Activated naive CD4-positive, alpha-beta T cell treated with anti-CD3 and anti-CD28 coated beads for 36 hours (primary cell): ENCODE results near the gene ZNF264. TPM values are rescaled to one million over a fixed set of nuclear protein-coding genes. Genes with fewer than 3 reads are reported as not detected.

Source experiments
- CTCF ChIA-PET: fragments of 350-600 bp; sonication (Branson Sonifier 250); formaldehyde crosslinking; loops from one replicate; lab custom pipeline; 2021; ENCODE audit warnings: antibody characterized with exemption; lab: Charles Lee
- DNase-seq: peaks from one replicate; pipeline ENCODE4 v3.0.0-alpha.2; 2020
- H3K27ac Mint-ChIP-seq: one replicate; pipeline ENCODE4 v1.8.0; 2021; ENCODE audit warnings: mild to moderate bottlenecking, mixed read lengths
- H3K27me3 Mint-ChIP-seq: one replicate; pipeline ENCODE4 v1.8.0; 2021; ENCODE audit warnings: low read depth, mixed read lengths
- H3K36me3 Mint-ChIP-seq: one replicate; pipeline ENCODE4 v1.8.0; 2021; ENCODE audit warnings: low read depth, mixed read lengths
- H3K4me1 Mint-ChIP-seq: one replicate; pipeline ENCODE4 v1.8.0; 2021; ENCODE audit warnings: low read depth, mixed read lengths
- H3K4me3 Mint-ChIP-seq: one replicate; pipeline ENCODE4 v1.8.0; 2021; ENCODE audit warnings: mild to moderate bottlenecking, moderate library complexity, mixed read lengths
- H3K9me3 Mint-ChIP-seq: one replicate; pipeline ENCODE4 v1.8.0; 2021; ENCODE audit warnings: mixed read lengths
- intact Hi-C: fragments of 100-400 bp; cut with micrococcal nuclease; formaldehyde crosslinking; loops from one replicate; pipeline ENCODE4 v1.15.1; 2023
- total RNA-seq, 2 experiments: library from RNA; stranded (reverse); gene quantifications; one replicate each; pipeline ENCODE4 v1.2.3, GENCODE V29; 2021

The ZNF264 gene
- total RNA-seq, 2 experiments from 2014 or later: 18.4 to 18.5 TPM

GRCh38 chr19:57210381-57210780, 19.1 kb downstream of the ZNF264 start:
- Mint-ChIP-seq H3K27ac (no peak overlapping the region), H3K4me3 (no peak overlapping the region), H3K4me1 (no peaks in the 10 kb centered on the region), H3K27me3 (no peaks in the 10 kb centered on the region), H3K9me3 (peaks cover 52% of the 10 kb centered on the region), H3K36me3 (peaks cover 85% of the 10 kb centered on the region)
- CTCF ChIA-PET: no interaction called here
- intact Hi-C loops: no loop called here
- DNase-seq: no peak

GRCh38 chr19:57212109-57212508, 20.8 kb downstream of the ZNF264 start:
- no peak overlapping the region for H3K4me3 Mint-ChIP-seq
- no peaks in the 10 kb centered on the region for H3K4me1 Mint-ChIP-seq
- CTCF ChIA-PET: no interaction called here
- peaks cover 82% of the 10 kb centered on the region for H3K36me3 Mint-ChIP-seq
- H3K27ac Mint-ChIP-seq: no peak overlapping the region
- intact Hi-C loops: no loop called here
- no peak for DNase-seq
- H3K9me3 Mint-ChIP-seq: peaks cover 50% of the 10 kb centered on the region
- no peaks in the 10 kb centered on the region for H3K27me3 Mint-ChIP-seq

GRCh38 chr19:57227502-57227901, 36.2 kb downstream of the ZNF264 start:
- H3K4me3 Mint-ChIP-seq: no peak overlapping the region
- CTCF ChIA-PET: no interaction called here
- H3K4me1 Mint-ChIP-seq: no peaks in the 10 kb centered on the region
- H3K36me3 Mint-ChIP-seq: peaks cover 26% of the 10 kb centered on the region
- H3K9me3 Mint-ChIP-seq: peaks cover 44% of the 10 kb centered on the region
- H3K27ac Mint-ChIP-seq: no peak overlapping the region
- intact Hi-C loops: no loop called here
- DNase-seq: no peak
- peaks cover 2% of the 10 kb centered on the region for H3K27me3 Mint-ChIP-seq

- Mint-ChIP-seq H3K4me1 (no peaks in the 10 kb centered on the region), H3K36me3 (peaks cover 14% of the 10 kb centered on the region), H3K9me3 (peaks cover 17% of the 10 kb centered on the region), H3K27me3 (peaks cover 2% of the 10 kb centered on the region), H3K27ac (no peak overlapping the region), H3K4me3 (no peak overlapping the region)
- CTCF ChIA-PET: no interaction called here
- intact Hi-C loops: no loop called here
- no peak for DNase-seq
Measured at GRCh38 chr19:57231686-57232085, 40.4 kb downstream of the ZNF264 start.

GRCh38 chr19:57233207-57233606, 41.9 kb downstream of the ZNF264 start:
- Mint-ChIP-seq H3K27ac (no peak overlapping the region), H3K27me3 (peaks cover 2% of the 10 kb centered on the region), H3K4me1 (no peaks in the 10 kb centered on the region), H3K9me3 (peaks cover 13% of the 10 kb centered on the region), H3K4me3 (no peak overlapping the region), H3K36me3 (peaks cover 10% of the 10 kb centered on the region)
- DNase-seq: no peak
- intact Hi-C loops: no loop called here
- CTCF ChIA-PET: no interaction called here

GRCh38 chr19:57239982-57240310, 48.6 kb downstream of the ZNF264 start:
- no peak for DNase-seq
- peaks cover 21% of the 10 kb centered on the region for H3K4me1 Mint-ChIP-seq
- H3K9me3 Mint-ChIP-seq: peaks cover 3% of the 10 kb centered on the region
- peak overlapping the region; percentile 74 for H3K4me3 Mint-ChIP-seq
- H3K27me3 Mint-ChIP-seq: no peaks in the 10 kb centered on the region
- CTCF ChIA-PET: no interaction called here
- intact Hi-C loops: loop anchor here (1.0 to 2.0 kb wide), 4 partner anchors 40 to 149 kb away; partner anchors contain the start of genes TRAPPC2B, ZNF460, ZNF543 and ZNF547
- peaks cover 26% of the 10 kb centered on the region for H3K36me3 Mint-ChIP-seq
- peak overlapping the region; percentile 70 for H3K27ac Mint-ChIP-seq

- Mint-ChIP-seq H3K9me3 (peaks cover 5% of the 10 kb centered on the region), H3K4me1 (peaks cover 22% of the 10 kb centered on the region), H3K4me3 (peak within 1 kb of the TSS; percentile 74), H3K27ac (peak within 1 kb of the TSS; percentile 70), H3K27me3 (no peaks in the 10 kb centered on the region), H3K36me3 (peaks cover 29% of the 10 kb centered on the region)
- intact Hi-C loops: loop anchor here (1.0 to 2.0 kb wide), 4 partner anchors 40 to 149 kb away; partner anchors contain the start of genes TRAPPC2B, ZNF460, ZNF543 and ZNF547
- DNase-seq: peak; percentile 95
- CTCF ChIA-PET: no interaction called here
Measured at GRCh38 chr19:57240311-57241090, 49.2 kb downstream of the ZNF264 start, which contains the start of gene ZNF805. ZNF805 (plus strand) TSS chr19:57240632; CDS start chr19:57240892, 260 bp downstream.

GRCh38 chr19:57241176-57241575, 49.9 kb downstream of the ZNF264 start:
- no peaks in the 10 kb centered on the region for H3K27me3 Mint-ChIP-seq
- peak; percentile 5 for DNase-seq
- H3K36me3 Mint-ChIP-seq: peaks cover 36% of the 10 kb centered on the region
- H3K4me1 Mint-ChIP-seq: peaks cover 22% of the 10 kb centered on the region
- H3K4me3 Mint-ChIP-seq: peak overlapping the region; percentile 74
- intact Hi-C loops: loop anchor here (2.0 kb wide), 1 partner anchor 122 kb away; the partner anchor contains the start of genes TRAPPC2B and ZNF547
- peaks cover 7% of the 10 kb centered on the region for H3K9me3 Mint-ChIP-seq
- peak overlapping the region; percentile 70 for H3K27ac Mint-ChIP-seq
- CTCF ChIA-PET: no interaction called here

GRCh38 chr19:57242821-57243220, 51.5 kb downstream of the ZNF264 start:
- CTCF ChIA-PET: no interaction called here
- Mint-ChIP-seq H3K4me3 (no peak overlapping the region), H3K27ac (no peak overlapping the region), H3K9me3 (peaks cover 12% of the 10 kb centered on the region), H3K4me1 (peaks cover 22% of the 10 kb centered on the region), H3K27me3 (no peaks in the 10 kb centered on the region), H3K36me3 (peaks cover 50% of the 10 kb centered on the region)
- DNase-seq: no peak
- intact Hi-C loops: no loop called here

- no peak overlapping the region for H3K27ac Mint-ChIP-seq
- intact Hi-C loops: no loop called here
- CTCF ChIA-PET: no interaction called here
Measured at GRCh38 chr19:57244513-57244912, 53.2 kb downstream of the ZNF264 start.

GRCh38 chr19:57245066-57245465, 53.8 kb downstream of the ZNF264 start:
- no peak for DNase-seq
- Mint-ChIP-seq H3K27ac (no peak overlapping the region), H3K36me3 (peaks cover 68% of the 10 kb centered on the region), H3K4me1 (peaks cover 20% of the 10 kb centered on the region), H3K4me3 (no peak overlapping the region), H3K27me3 (no peaks in the 10 kb centered on the region), H3K9me3 (peaks cover 14% of the 10 kb centered on the region)
- CTCF ChIA-PET: no interaction called here
- intact Hi-C loops: no loop called here

More at GRCh38 chr19:57244513-57244912, 53.2 kb downstream of the ZNF264 start:
- H3K4me3 Mint-ChIP-seq: no peak overlapping the region
- peaks cover 66% of the 10 kb centered on the region for H3K36me3 Mint-ChIP-seq
- no peak for DNase-seq
- H3K9me3 Mint-ChIP-seq: peaks cover 12% of the 10 kb centered on the region
- H3K27me3 Mint-ChIP-seq: no peaks in the 10 kb centered on the region
- peaks cover 22% of the 10 kb centered on the region for H3K4me1 Mint-ChIP-seq

- peaks cover 18% of the 10 kb centered on the region for H3K4me1 Mint-ChIP-seq
- H3K27ac Mint-ChIP-seq: no peak overlapping the region
- peaks cover 21% of the 10 kb centered on the region for H3K9me3 Mint-ChIP-seq
- no peak for DNase-seq
- no peak overlapping the region for H3K4me3 Mint-ChIP-seq
- CTCF ChIA-PET: no interaction called here
- H3K36me3 Mint-ChIP-seq: peaks cover 75% of the 10 kb centered on the region
- intact Hi-C loops: no loop called here
- no peaks in the 10 kb centered on the region for H3K27me3 Mint-ChIP-seq
Measured at GRCh38 chr19:57245959-57246358, 54.7 kb downstream of the ZNF264 start.

- no peak for DNase-seq
- Mint-ChIP-seq H3K27me3 (no peaks in the 10 kb centered on the region), H3K9me3 (peaks cover 43% of the 10 kb centered on the region), H3K36me3 (peaks cover 92% of the 10 kb centered on the region), H3K27ac (no peak overlapping the region), H3K4me3 (no peak overlapping the region), H3K4me1 (peaks cover 1% of the 10 kb centered on the region)
- intact Hi-C loops: no loop called here
- CTCF ChIA-PET: no interaction called here
Measured at GRCh38 chr19:57248646-57249045, 57.3 kb downstream of the ZNF264 start.
